Brain microvascular endothelial cell (primary cell): ENCODE measurements around the gene IGFBP2.
A peak's percentile ranks its signal among the peaks of the same experiment; 100 is the strongest.

Experiments
- DNase-seq: peaks from one replicate; pipeline ENCODE4 v3.0.0-alpha.2; 2020
- H3K27ac ChIP-seq: fragments of 250-450 bp; sonication (Bioruptor Pico); 2 replicates; pipeline ENCODE4 v1.5.1; 2020; ENCODE audit warnings: mild to moderate bottlenecking, moderate library complexity
- H3K27me3 ChIP-seq: fragments of 250-450 bp; sonication (Bioruptor Pico); replicated peaks from 2 replicates; pipeline ENCODE4 v1.5.1; 2020; ENCODE audit warnings: mild to moderate bottlenecking
- H3K36me3 ChIP-seq: fragments of 250-450 bp; sonication (Bioruptor Pico); replicated peaks from 2 replicates; pipeline ENCODE4 v1.5.1; 2020; ENCODE audit warnings: mild to moderate bottlenecking
- H3K4me3 ChIP-seq: 2 replicates; pipeline ENCODE4 v1.5.1; 2011; ENCODE audit warnings: low read depth, mild to moderate bottlenecking, control low read depth, low read length, moderate library complexity
- in situ Hi-C: cut with HindIII; loops from 2 replicates; pipeline ENCODE4 v1.10.0; 2017; ENCODE audit warnings: low sequenced_read_pairs, low pct_ligation_motif_present
- TF ChIP-seq, protein P1 (sequence below): IDR thresholded peaks from 2 replicates; pipeline ENCODE4 v1.5.1; 2011; ENCODE audit warnings: low read depth, mild to moderate bottlenecking, moderate library complexity, low read length, control low read depth, inconsistent platforms; ENCODE audit errors: missing control alignments

The IGFBP2 gene

DNA sequence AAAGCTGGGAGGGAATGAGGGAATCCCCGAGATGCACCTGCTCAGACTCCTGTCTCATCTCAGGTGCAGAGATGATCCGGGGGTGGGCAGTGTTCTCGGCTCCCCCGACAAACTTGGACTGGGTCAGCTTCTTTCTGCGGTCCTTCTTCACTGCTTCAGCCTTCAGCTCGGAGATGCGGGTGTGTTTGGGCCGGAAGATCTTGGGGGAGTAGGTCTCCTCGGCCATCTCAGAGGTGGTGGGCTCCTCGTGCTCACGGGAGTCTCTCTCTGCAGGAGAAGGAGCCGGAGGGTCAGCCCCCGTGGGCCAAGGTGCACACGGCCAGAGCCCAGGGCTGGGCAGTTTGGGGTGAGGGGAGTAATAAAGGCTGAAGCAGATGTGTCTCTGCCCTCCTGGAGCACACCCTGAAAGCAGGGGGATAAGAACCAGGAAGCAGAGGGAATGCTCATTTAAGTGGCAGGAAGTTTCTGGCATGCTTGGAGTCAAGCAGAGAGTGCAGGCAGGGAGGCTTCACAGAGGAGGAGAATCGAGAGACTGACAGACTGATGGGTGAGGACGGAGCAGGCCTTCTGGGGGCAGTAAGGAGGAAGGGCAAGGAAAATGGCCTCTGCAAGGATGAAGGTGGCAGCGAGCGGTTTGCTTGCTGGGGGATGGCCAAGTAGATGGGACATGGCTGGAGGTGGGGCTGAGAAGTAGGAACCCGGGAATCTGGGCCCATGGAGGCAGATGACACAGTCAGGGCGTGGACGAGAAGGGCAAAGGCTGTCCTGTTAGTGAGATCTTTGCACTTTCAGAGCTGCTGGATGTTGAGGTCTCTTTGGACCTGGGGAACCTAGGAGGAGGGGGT lies 45.8 kb downstream of the IGFBP2 start:
- H3K27me3 ChIP-seq: no peaks in the 10 kb centered on the region
- in situ Hi-C loops: loop anchor here (25.0 kb wide), 1 partner anchor 833 kb away; no protein-coding TSS in a partner anchor
- no peak overlapping the region for H3K27ac ChIP-seq
- no peaks in the 10 kb centered on the region for H3K36me3 ChIP-seq
- H3K4me3 ChIP-seq: no peak overlapping the region
- DNase-seq: no peak
- TF ChIP-seq, protein P1, sequence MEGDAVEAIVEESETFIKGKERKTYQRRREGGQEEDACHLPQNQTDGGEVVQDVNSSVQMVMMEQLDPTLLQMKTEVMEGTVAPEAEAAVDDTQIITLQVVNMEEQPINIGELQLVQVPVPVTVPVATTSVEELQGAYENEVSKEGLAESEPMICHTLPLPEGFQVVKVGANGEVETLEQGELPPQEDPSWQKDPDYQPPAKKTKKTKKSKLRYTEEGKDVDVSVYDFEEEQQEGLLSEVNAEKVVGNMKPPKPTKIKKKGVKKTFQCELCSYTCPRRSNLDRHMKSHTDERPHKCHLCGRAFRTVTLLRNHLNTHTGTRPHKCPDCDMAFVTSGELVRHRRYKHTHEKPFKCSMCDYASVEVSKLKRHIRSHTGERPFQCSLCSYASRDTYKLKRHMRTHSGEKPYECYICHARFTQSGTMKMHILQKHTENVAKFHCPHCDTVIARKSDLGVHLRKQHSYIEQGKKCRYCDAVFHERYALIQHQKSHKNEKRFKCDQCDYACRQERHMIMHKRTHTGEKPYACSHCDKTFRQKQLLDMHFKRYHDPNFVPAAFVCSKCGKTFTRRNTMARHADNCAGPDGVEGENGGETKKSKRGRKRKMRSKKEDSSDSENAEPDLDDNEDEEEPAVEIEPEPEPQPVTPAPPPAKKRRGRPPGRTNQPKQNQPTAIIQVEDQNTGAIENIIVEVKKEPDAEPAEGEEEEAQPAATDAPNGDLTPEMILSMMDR: no peak

DNA sequence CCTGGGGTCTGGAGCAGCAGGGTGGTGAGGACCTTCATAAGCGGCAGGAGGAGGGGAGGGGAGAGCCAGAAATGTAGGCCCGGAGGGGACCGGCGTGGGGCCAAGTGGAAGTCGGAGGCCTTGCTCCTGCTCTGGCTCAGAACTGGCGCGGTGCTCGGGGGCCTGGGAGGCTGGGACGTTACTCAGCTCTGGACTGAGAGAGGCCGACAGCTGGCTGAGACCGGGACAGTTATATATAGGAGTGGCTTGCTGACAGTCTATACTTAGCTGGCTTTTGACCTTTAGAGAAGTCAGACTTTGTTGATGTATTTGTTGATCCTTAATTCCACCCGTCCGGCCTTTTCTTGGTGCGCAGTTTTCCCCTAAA lies 46.4 kb downstream of the IGFBP2 start:
- Histone ChIP-seq H3K4me3 (no peak overlapping the region), H3K36me3 (no peaks in the 10 kb centered on the region), H3K27me3 (no peaks in the 10 kb centered on the region), H3K27ac (no peak overlapping the region)
- in situ Hi-C loops: loop anchor here (25.0 kb wide), 1 partner anchor 833 kb away; no protein-coding TSS in a partner anchor
- no peak for DNase-seq
- TF ChIP-seq, protein P1: no peak

DNA sequence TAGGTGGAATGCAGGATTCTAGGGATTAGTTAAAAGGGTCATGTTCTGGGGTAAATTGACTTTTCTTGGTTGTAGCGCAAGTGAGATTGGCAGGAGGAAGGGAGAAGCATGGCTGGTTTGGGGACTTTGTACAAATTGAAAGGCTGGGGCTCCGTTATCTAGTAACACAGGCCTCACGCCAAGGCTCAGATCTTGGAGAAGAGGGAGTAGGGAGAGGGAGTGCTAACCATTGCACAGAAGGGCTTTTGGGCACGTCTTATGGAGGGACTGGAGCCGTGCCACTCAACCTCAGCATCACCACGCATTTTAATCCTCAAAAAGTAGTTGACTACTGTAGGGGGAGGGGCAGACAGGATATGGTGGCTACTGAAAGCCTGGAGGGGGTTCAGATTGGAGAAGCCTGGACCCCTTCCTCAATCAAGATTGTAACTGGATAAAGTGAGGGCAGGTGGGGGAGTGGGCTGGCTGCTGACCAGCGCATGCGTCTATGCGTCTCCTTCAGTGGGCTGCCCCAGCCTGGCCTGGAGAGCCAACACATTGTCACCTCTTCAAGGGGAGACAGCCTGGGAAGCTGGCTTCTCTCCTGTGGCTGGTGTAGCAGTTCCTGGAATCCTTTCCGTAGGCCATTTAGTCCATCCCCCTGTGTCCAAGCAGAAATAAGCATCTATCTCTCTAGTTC lies 47.9 kb downstream of the IGFBP2 start:
- TF ChIP-seq, protein P1: no peak
- in situ Hi-C loops: loop anchor here (25.0 kb wide), 1 partner anchor 831 kb away; no protein-coding TSS in a partner anchor
- DNase-seq: no peak

DNA sequence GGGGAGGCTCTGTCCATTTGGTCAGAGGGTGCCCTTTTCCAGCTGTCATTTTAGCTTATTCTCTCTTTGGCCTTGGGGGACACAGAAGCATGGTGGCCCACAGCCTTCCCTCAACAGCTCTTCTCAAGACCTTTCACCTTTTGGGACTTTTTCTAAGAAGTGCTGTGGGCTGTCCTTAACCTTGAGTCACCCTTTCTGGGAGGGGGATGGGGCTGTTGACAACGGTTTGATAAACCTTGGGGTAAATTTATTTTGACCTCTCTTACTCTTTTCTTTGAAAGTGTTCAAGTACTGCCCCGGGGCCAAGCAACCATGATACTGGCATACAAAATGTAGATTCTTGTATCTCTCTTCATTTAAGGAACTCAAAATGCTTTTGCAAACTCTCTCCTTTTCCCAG lies 48.5 kb downstream of the IGFBP2 start:
- Histone ChIP-seq H3K36me3 (no peaks in the 10 kb centered on the region), H3K27me3 (no peaks in the 10 kb centered on the region), H3K4me3 (no peak overlapping the region), H3K27ac (no peak overlapping the region)
- DNase-seq: no peak
- TF ChIP-seq, protein P1: no peak
- in situ Hi-C loops: loop anchor here (25.0 kb wide), 1 partner anchor 831 kb away; no protein-coding TSS in a partner anchor

More for the DNA sequence above, 47.9 kb downstream of the IGFBP2 start:
- H3K4me3 ChIP-seq: no peak overlapping the region
- H3K27ac ChIP-seq: no peak overlapping the region
- no peaks in the 10 kb centered on the region for H3K36me3 ChIP-seq
- no peaks in the 10 kb centered on the region for H3K27me3 ChIP-seq

DNA sequence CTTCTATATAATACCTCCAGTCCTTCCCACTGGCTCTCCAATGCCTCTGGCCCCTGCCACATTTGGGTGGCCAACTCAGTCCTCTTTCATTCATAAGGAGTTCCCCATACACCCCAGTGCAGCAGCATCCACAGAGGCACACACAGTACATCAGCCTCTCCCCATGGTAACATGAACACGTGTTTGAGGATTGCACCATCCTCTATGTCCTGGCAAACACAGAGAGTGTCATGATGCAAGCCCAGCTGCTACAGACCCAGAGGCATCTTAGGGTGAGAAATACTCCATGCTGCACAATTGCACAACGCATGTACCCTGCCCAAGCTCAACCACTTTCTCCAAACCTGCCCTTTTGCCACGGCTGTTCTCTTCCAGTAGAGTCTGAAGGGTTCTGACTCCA lies 50.6 kb downstream of the IGFBP2 start:
- peak; percentile 72 for DNase-seq
- Histone ChIP-seq H3K27me3 (no peaks in the 10 kb centered on the region), H3K4me3 (no peak overlapping the region), H3K36me3 (no peaks in the 10 kb centered on the region), H3K27ac (no peak overlapping the region)
- in situ Hi-C loops: loop anchor here (25.0 kb wide), 1 partner anchor 828 kb away; no protein-coding TSS in a partner anchor
- TF ChIP-seq, protein P1: no peak
